ENCODE measurements around the gene PSTPIP1.

The PSTPIP1 gene

DNA sequence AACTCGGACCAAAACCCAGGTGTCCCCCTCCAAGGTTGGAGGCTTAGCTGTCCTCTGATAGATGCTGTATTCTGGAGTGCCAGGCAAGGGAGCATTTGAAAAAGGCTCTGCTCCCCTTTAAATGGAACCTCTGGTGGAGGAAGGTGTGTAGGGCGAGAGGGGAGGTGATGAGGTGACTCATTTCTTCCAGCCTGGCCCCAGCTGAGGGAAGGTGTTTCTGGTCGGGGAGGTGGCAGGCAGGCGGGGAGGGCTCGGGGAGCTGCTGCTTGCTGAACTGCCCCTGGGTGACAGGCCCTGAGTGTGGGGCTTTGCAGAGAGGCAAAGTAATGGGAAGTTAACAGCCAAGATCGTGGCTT, 18.8 kb downstream of the PSTPIP1 start:
- DNase-seq (ENCODE audit: low read depth), result no peak
- H3K4me3 ChIP-seq (ENCODE audit: low read depth, low read length), result no peak overlapping the region
- TF ChIP-seq, protein P1, sequence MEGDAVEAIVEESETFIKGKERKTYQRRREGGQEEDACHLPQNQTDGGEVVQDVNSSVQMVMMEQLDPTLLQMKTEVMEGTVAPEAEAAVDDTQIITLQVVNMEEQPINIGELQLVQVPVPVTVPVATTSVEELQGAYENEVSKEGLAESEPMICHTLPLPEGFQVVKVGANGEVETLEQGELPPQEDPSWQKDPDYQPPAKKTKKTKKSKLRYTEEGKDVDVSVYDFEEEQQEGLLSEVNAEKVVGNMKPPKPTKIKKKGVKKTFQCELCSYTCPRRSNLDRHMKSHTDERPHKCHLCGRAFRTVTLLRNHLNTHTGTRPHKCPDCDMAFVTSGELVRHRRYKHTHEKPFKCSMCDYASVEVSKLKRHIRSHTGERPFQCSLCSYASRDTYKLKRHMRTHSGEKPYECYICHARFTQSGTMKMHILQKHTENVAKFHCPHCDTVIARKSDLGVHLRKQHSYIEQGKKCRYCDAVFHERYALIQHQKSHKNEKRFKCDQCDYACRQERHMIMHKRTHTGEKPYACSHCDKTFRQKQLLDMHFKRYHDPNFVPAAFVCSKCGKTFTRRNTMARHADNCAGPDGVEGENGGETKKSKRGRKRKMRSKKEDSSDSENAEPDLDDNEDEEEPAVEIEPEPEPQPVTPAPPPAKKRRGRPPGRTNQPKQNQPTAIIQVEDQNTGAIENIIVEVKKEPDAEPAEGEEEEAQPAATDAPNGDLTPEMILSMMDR (IDR thresholded peaks at IDR 0.05; ENCODE audit: control insufficient read depth, extremely low read depth, insufficient read depth), result no peak

DNA sequence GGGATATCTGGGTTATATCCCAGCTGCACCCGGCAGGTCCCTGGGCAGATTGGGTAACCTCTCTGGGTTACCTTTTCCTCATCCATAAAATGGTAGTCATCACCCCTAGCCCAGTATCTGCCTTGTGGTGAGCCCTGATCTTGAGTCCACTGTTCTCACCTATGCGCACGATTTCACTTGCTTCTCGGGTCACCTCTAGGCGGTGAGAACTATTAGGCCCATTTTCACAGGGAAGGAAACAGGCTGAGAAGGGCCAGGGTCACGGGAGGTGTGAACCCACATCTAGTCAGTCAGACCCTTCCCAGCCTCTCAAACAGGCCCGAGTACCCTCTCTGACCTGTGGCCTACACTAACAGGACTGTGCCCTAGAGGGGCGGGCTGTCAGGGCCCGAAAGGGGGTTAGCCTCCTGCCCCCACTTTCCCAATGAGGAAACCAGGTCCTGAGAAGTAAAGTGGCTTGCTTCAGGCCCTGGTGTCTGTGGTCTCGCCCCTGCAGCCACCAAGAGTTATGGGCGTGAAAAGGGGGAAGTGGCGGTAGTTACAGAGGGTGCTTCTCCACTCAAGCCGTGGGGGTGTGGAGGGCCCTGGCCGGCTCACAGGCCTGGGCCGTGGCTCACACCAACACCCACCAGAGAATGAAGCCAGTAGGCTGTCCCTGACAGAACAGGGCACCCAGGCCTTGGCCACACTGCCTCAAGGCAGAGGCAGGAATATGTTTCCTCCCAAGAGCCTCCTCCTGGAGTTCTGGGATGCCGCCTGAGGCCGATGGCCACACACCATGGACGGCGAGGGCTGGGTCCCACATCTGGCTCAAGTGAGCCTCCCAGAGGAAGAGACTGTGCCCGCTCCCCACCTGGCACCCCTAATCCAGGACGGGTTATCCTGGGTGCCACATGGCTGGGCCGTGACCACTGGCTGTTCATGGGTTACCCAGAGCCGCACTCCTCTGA, 19.5 kb downstream of the PSTPIP1 start:
- no peak for DNase-seq (ENCODE audit: low read depth)
- TF ChIP-seq, protein P1 (IDR thresholded peaks at IDR 0.05; ENCODE audit: control insufficient read depth, extremely low read depth, insufficient read depth), result no peak
- no peak overlapping the region for H3K4me3 ChIP-seq (ENCODE audit: low read depth, low read length)

- H3K4me3 ChIP-seq (ENCODE audit: low read depth, low read length), result no peak overlapping the region
- TF ChIP-seq, protein P1 (IDR thresholded peaks at IDR 0.05; ENCODE audit: control insufficient read depth, extremely low read depth, insufficient read depth), result no peak
- DNase-seq (ENCODE audit: low read depth), result no peak
Measured at GRCh38 chr15:77015646-77016320, 20.9 kb downstream of the PSTPIP1 start.

GRCh38 chr15:77016321-77016695, 21.4 kb downstream of the PSTPIP1 start:
- TF ChIP-seq, protein P1 (IDR thresholded peaks at IDR 0.05; ENCODE audit: control insufficient read depth, extremely low read depth, insufficient read depth), result no peak
- no peak for DNase-seq (ENCODE audit: low read depth)
- H3K4me3 ChIP-seq (ENCODE audit: low read depth, low read length), result no peak overlapping the region

GRCh38 chr15:77017091-77017660, 22.2 kb downstream of the PSTPIP1 start:
- no peak overlapping the region for H3K4me3 ChIP-seq (ENCODE audit: low read depth, low read length)
- TF ChIP-seq, protein P1 (IDR thresholded peaks at IDR 0.05; ENCODE audit: control insufficient read depth, extremely low read depth, insufficient read depth), result no peak
- DNase-seq (ENCODE audit: low read depth), result no peak

- TF ChIP-seq, protein P1 (IDR thresholded peaks at IDR 0.05; ENCODE audit: control insufficient read depth, extremely low read depth, insufficient read depth), result no peak
- DNase-seq (ENCODE audit: low read depth), result no peak
- H3K4me3 ChIP-seq (ENCODE audit: low read depth, low read length), result no peak overlapping the region
Measured at GRCh38 chr15:77017761-77018720, 23.1 kb downstream of the PSTPIP1 start.

Measured in LNCaP clone FGC (cell line).